Testis (tissue), 3 donors: Measurements from ENCODE around the gene SLC25A26. TPM values are rescaled to one million over a fixed set of nuclear protein-coding genes. Genes with fewer than 3 reads are reported as not detected.

ENCODE experiments used
- DNase-seq: peaks from one replicate; pipeline ENCODE4 v3.0.0-alpha.2; 2019
- H3K27ac ChIP-seq, 2 donors: fragments of 200-600 bp; sonication (generic); one replicate each; pipeline ENCODE4 v1.5.1; 2019
- H3K27me3 ChIP-seq: fragments of 200-600 bp; sonication (generic); one replicate; pipeline ENCODE4 v1.5.1; 2019
- H3K36me3 ChIP-seq: fragments of 200-600 bp; sonication (generic); one replicate; pipeline ENCODE4 v1.5.1; 2017; ENCODE audit warnings: low read depth; ENCODE audit errors: missing control alignments
- H3K4me1 ChIP-seq: fragments of 200-600 bp; sonication (generic); one replicate; pipeline ENCODE4 v1.5.1; 2019
- H3K4me3 ChIP-seq, 2 donors: fragments of 200-600 bp; sonication (generic); one replicate each; pipeline ENCODE4 v1.5.1; 2017 to 2019
- H3K9me3 ChIP-seq: fragments of 200-600 bp; sonication (generic); one replicate; pipeline ENCODE4 v1.5.1; 2017
- POLR2A ChIP-seq: fragments of 450-650 bp; IDR thresholded peaks from one replicate; pipeline ENCODE4 v1.6.1; 2017; ENCODE audit warnings: antibody characterized with exemption, mild to moderate bottlenecking, moderate library complexity
- WGBS, 2 donors: methylation state at CpG; one replicate each; pipeline ENCODE4 v1.1.5; 2018; 5-methylcytosine and 5-hydroxymethylcytosine counted together
- intact Hi-C: fragments of 100-400 bp; cut with DNase I; formaldehyde crosslinking; loops from one replicate; pipeline ENCODE4 v1.15.1; 2023; ENCODE audit warnings: low total_unique reads
- polyA plus RNA-seq: library from polyadenylated mRNA; stranded (reverse); fragments of 350-450 nt; fragmentation: Illumina TruSeq; extraction: RNeasy Lipid Tissue Mini Kit (QIAGEN cat#74804); gene quantifications from one replicate; pipeline ENCODE4 v1.2.3, GENCODE V29; 2014; ENCODE audit warnings: low read depth, low replicate concordance; ENCODE audit not compliant: insufficient read depth
- total RNA-seq, 2 donors: library from RNA; depleted of rRNA; stranded (reverse); fragments of >200 nt; gene quantifications; one replicate each; pipeline ENCODE4 v1.2.3, GENCODE V29; 2016
- TF ChIP-seq, protein P1 (sequence below), 3 experiments: fragments of 450-650 bp in 2 of 3; fragments of 200-600 bp in 1 of 3; sonication (generic) in 1 of 3; IDR thresholded peaks; one replicate each; pipeline ENCODE4 v1.5.1; 2016 to 2019; ENCODE audit warnings: antibody characterized with exemption in 3 of 3, mild to moderate bottlenecking in 2 of 3, moderate library complexity in 1 of 3

The SLC25A26 gene
- total and polyA plus RNA-seq, 3 donors from 2014 or later: 29.7 to 30.5 (median 30.0) TPM

DNA sequence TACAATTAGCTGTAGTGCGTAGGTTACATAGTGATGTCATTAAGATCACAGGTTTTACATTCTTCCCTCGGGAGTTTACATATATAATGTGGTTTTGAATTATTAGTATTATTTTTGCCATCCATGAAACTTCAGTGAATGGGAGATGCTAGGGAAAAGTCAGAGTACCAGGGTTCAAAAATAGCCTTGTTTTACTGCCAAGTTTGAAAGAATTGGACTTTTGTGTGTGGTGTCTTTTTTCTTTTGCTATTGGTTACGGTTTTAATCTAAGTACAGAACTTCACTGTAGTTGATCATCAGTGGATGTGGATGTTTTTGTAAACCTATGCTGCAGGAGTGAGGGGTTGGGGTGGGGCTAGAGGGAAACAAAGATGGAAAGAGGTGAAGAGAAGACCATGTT lies 20.7 kb downstream of the SLC25A26 start:
- H3K4me3 ChIP-seq: no peak overlapping the region
- H3K27ac ChIP-seq: no peak overlapping the region
- DNase-seq: no peak
- no peaks in the 10 kb centered on the region for H3K36me3 ChIP-seq
- no peaks in the 10 kb centered on the region for H3K27me3 ChIP-seq
- no peaks in the 10 kb centered on the region for H3K9me3 ChIP-seq
- intact Hi-C loops: no loop called here
- no peaks in the 10 kb centered on the region for H3K4me1 ChIP-seq
- WGBS, 2 donors: 88 to 92% methylated on average over 3 of the region's 3 CpGs
- TF ChIP-seq POLR2A: no peak
- TF ChIP-seq, protein P1, sequence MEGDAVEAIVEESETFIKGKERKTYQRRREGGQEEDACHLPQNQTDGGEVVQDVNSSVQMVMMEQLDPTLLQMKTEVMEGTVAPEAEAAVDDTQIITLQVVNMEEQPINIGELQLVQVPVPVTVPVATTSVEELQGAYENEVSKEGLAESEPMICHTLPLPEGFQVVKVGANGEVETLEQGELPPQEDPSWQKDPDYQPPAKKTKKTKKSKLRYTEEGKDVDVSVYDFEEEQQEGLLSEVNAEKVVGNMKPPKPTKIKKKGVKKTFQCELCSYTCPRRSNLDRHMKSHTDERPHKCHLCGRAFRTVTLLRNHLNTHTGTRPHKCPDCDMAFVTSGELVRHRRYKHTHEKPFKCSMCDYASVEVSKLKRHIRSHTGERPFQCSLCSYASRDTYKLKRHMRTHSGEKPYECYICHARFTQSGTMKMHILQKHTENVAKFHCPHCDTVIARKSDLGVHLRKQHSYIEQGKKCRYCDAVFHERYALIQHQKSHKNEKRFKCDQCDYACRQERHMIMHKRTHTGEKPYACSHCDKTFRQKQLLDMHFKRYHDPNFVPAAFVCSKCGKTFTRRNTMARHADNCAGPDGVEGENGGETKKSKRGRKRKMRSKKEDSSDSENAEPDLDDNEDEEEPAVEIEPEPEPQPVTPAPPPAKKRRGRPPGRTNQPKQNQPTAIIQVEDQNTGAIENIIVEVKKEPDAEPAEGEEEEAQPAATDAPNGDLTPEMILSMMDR (IDR thresholded peaks at IDR 0.05): no peak

DNA sequence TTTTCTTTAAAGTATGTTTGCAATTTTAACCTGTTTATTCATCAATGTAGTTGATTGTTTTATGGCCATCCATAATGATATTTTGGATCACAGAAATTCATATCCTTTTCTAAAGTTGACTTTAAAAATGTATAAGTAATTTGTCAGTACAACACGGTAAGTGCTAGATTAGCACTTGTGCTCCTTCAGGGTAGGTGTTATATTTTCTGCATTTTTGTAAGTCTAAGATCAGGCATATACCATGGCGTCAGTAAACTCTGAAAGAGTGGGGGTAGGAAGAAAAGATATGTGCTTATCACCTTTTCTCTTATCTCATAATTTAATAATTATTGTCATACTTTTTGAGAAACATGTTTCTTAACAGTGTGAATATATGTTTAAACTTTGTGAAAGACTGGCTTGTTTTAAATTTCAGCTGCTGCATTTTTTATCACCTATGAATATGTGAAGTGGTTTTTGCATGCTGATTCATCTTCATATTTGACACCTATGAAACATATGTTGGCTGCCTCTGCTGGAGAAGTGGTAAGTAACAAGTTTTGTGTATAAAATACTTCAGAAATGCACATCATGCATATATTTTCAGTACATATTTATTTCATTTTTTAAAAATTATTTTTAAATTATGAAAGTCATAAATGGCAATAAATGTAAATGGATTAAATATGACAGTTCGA lies 22.1 kb downstream of the SLC25A26 start:
- 94% methylated on average over 3 of the region's 3 CpGs for WGBS, 2 donors
- H3K36me3 ChIP-seq: no peaks in the 10 kb centered on the region

GRCh38 chr3:66248641-66249040 lies 27.8 kb downstream of the SLC25A26 start:
- Histone ChIP-seq H3K4me3 (no peak overlapping the region), H3K9me3 (no peaks in the 10 kb centered on the region), H3K36me3 (no peaks in the 10 kb centered on the region), H3K27me3 (no peaks in the 10 kb centered on the region), H3K27ac (no peak overlapping the region), H3K4me1 (no peaks in the 10 kb centered on the region)
- DNase-seq: no peak
- intact Hi-C loops: no loop called here
- no peak for TF ChIP-seq POLR2A
- TF ChIP-seq, protein P1 (IDR thresholded peaks at IDR 0.05): no peak
- 95 to 96% methylated on average over 2 of the region's 2 CpGs for WGBS, 2 donors

More for the DNA sequence above, 22.1 kb downstream of the SLC25A26 start:
- intact Hi-C loops: no loop called here
- TF ChIP-seq, protein P1 (IDR thresholded peaks at IDR 0.05): no peak
- no peak for TF ChIP-seq POLR2A
- DNase-seq: no peak
- Histone ChIP-seq H3K27me3 (no peaks in the 10 kb centered on the region), H3K9me3 (no peaks in the 10 kb centered on the region), H3K27ac (no peak overlapping the region), H3K4me3 (no peak overlapping the region), H3K4me1 (no peaks in the 10 kb centered on the region)

DNA sequence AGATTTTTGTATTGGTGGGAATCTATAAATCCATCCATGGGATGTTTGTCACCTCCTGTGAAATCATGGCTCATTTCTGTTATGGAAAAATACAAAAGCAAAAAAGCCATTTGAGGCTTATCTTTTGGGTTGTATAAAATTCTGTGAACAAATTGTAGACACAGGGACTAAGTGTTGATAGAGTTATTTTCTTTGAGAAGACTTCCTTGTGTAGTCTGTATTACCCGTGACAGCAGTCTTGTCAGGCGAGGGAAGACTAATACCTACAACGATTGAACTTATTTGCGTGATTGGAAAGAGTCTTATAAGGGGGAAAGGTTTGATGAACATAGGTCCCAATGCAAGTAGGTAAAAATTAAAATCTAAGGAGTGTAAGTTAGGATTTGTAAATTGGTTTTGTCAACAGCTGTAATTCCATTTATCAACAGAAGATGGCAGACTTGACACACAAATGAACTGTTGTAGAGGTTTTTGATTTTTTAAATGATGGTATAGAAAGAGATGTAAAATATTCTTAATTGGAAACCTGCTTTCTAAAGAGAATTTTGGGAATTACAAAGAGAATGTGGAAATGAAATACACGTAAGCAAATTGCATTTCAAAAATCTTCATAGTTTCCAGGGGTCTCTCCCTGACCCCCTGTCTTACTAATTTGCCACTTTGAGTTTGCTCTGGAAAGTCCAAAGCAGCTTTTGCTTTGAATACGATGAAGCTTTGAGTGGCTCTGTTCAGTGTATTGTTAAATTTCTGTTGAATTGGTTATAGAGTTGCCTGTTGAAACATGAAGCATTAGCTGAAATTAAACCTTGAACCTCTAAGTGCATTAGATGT lies 33.2 kb downstream of the SLC25A26 start:
- H3K36me3 ChIP-seq: no peaks in the 10 kb centered on the region
- DNase-seq: no peak
- H3K9me3 ChIP-seq: no peaks in the 10 kb centered on the region
- H3K27ac ChIP-seq: no peak overlapping the region
- no peaks in the 10 kb centered on the region for H3K4me1 ChIP-seq
- WGBS, 2 donors: 77 to 81% methylated on average over 6 of the region's 6 CpGs
- H3K4me3 ChIP-seq: no peak overlapping the region
- intact Hi-C loops: loop anchor here (10.0 kb wide), 1 partner anchor 571 kb away; no protein-coding TSS in a partner anchor
- TF ChIP-seq, protein P1 (IDR thresholded peaks at IDR 0.05): peak; percentile 36 to 83 (median 43)
- TF ChIP-seq POLR2A: no peak
- no peaks in the 10 kb centered on the region for H3K27me3 ChIP-seq
